KMS-11 (cell line): ENCODE data around the gene CHAF1A.

Experiments used
- H2AFZ ChIP-seq: fragments of 200-600 bp; sonication (generic); 2 replicates; pipeline ENCODE4 v1.6.1; 2016; ENCODE audit warnings: antibody characterized with exemption, mixed run types, low read depth
- H3K27ac ChIP-seq: fragments of 200-600 bp; sonication (generic); 2 replicates; pipeline ENCODE4 v1.6.1; 2016; ENCODE audit warnings: mild to moderate bottlenecking, mixed run types
- H3K27me3 ChIP-seq: fragments of 200-600 bp; sonication (generic); 2 replicates; pipeline ENCODE4 v1.6.1; 2017; ENCODE audit warnings: mild to moderate bottlenecking, low read depth, mixed run types, moderate library complexity; ENCODE audit not compliant: insufficient read depth
- H3K36me3 ChIP-seq: fragments of 200-600 bp; sonication (generic); 2 replicates; pipeline ENCODE4 v1.6.1; 2017; ENCODE audit warnings: mild to moderate bottlenecking, mixed run types; ENCODE audit not compliant: insufficient read depth
- H3K4me1 ChIP-seq: fragments of 200-600 bp; sonication (generic); 2 replicates; pipeline ENCODE4 v1.6.1; 2016; ENCODE audit warnings: mild to moderate bottlenecking, low read depth, mixed run types; ENCODE audit not compliant: poor library complexity, severe bottlenecking
- H3K4me2 ChIP-seq: fragments of 200-600 bp; sonication (generic); 2 replicates; pipeline ENCODE4 v1.7.0; 2016; ENCODE audit warnings: mild to moderate bottlenecking, mixed run types
- H3K4me3 ChIP-seq: fragments of 200-600 bp; sonication (generic); IDR thresholded peaks from 2 replicates; pipeline ENCODE4 v1.6.1; 2017; ENCODE audit warnings: low read depth, low read length, mixed read lengths; ENCODE audit not compliant: insufficient read depth
- H3K79me2 ChIP-seq: fragments of 200-600 bp; sonication (generic); 2 replicates; pipeline ENCODE4 v1.6.1; 2016; ENCODE audit warnings: low read depth, mixed run types; ENCODE audit not compliant: insufficient read depth
- H3K9ac ChIP-seq: fragments of 200-600 bp; sonication (generic); 2 replicates; pipeline ENCODE4 v1.6.1; 2016; ENCODE audit warnings: mild to moderate bottlenecking, mixed run types
- H4K20me1 ChIP-seq: fragments of 200-600 bp; sonication (generic); 2 replicates; pipeline ENCODE4 v1.6.1; 2016; ENCODE audit warnings: mild to moderate bottlenecking, mixed run types; ENCODE audit not compliant: insufficient read depth
- TF ChIP-seq, protein P1 (sequence below): fragments of 200-600 bp; sonication (generic); conservative IDR thresholded peaks from 2 replicates; pipeline ENCODE4 v1.6.1; 2017; ENCODE audit warnings: low read depth, mild to moderate bottlenecking, antibody characterized with exemption, low read length, moderate library complexity, mixed read lengths

The CHAF1A gene

DNA sequence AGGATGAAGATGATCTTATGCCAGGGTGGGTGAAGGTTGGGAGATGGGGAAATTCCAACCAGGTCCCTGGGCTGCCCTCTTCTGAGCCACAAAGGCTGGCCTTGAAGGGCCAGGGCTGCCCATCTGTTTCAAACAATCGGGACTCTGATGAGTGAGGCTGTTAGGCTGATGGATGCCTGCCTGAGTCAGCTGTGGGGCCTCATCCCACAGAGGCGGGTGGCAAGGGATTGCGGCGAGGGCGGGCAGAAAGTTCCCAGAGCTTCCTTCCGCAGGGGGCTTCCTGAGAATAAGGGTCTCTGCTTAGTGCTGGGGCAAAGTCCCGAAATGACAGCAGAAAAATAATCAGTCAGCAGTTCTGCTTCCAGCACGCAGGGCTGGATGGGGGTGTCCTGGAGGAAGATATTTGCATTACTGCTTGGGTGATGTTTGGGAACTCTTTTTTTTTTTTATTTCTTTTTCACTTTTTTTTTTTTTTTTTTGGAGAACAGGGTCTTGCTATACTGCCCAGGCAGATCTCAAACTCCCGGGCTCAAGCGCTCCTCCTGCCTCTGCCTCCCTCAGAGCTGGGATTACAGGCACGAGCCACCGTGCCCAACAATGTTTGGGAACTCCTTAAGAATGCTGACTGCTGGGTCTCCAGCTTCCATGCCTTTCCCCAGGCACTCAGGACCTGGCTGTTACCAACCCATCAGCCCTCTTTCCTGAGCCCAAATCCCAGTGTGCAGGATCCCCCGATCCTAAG, 16.2 kb upstream of the CHAF1A start:
- Histone ChIP-seq H3K4me3 (no peak overlapping the region), H3K79me2 (peaks cover 5% of the 10 kb centered on the region; the same call in 1 of the 2 replicates), H2AFZ (no peak overlapping the region), H3K27me3 (no peaks in the 10 kb centered on the region), H3K27ac (no peak overlapping the region), H3K36me3 (no peaks in the 10 kb centered on the region), H3K4me1 (no peaks in the 10 kb centered on the region), H3K4me2 (no peak overlapping the region), H4K20me1 (no peaks in the 10 kb centered on the region; the same call in 1 of the 2 replicates), H3K9ac (no peak overlapping the region)
- TF ChIP-seq, protein P1, sequence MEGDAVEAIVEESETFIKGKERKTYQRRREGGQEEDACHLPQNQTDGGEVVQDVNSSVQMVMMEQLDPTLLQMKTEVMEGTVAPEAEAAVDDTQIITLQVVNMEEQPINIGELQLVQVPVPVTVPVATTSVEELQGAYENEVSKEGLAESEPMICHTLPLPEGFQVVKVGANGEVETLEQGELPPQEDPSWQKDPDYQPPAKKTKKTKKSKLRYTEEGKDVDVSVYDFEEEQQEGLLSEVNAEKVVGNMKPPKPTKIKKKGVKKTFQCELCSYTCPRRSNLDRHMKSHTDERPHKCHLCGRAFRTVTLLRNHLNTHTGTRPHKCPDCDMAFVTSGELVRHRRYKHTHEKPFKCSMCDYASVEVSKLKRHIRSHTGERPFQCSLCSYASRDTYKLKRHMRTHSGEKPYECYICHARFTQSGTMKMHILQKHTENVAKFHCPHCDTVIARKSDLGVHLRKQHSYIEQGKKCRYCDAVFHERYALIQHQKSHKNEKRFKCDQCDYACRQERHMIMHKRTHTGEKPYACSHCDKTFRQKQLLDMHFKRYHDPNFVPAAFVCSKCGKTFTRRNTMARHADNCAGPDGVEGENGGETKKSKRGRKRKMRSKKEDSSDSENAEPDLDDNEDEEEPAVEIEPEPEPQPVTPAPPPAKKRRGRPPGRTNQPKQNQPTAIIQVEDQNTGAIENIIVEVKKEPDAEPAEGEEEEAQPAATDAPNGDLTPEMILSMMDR, result no peak

DNA sequence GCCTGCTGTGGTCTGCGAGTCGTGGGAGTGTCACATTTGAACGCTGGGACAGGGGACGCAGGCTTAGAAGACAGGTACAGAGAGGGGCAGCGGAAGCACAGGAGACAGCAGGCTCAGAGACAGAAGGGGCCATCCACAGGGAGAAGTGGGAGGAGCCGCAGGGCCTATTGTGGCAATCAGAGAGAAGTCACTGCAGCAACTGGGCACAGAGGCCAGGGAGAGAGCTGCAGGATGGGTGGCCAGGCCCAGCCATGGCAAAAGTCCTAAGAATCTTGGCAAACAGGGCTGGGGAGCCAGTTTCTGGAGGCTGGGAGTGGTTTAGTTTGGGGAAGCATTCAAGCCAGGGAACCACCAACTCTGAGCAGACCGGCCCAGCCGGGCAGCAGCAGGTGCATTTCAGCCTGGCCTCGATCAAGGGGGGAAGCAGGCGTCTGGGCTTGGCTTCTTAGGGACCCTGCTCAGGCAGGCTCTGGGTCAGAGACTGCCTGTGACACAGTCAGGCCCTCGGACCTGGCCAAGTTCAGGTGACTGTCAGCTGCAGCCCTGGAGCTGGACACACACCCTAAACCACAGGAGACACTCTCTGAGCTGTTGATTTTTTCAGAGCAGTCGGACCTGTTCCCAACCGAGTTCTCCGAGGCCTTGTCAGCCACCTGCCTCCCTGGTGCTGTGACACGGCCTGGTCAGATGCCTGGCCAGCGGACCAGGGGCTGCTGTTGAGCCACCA, 13.9 kb upstream of the CHAF1A start:
- H3K4me3 ChIP-seq, result no peak overlapping the region
- H2AFZ ChIP-seq, result no peak overlapping the region
- no peaks in the 10 kb centered on the region for H3K4me1 ChIP-seq
- no peaks in the 10 kb centered on the region for H3K36me3 ChIP-seq
- no peaks in the 10 kb centered on the region for H3K27me3 ChIP-seq
- H3K9ac ChIP-seq, result no peak overlapping the region
- H3K27ac ChIP-seq, result no peak overlapping the region
- TF ChIP-seq, protein P1, result no peak
- H4K20me1 ChIP-seq, result no peaks in the 10 kb centered on the region; the same call in 1 of the 2 replicates
- no peak overlapping the region for H3K4me2 ChIP-seq
- peaks cover 28% of the 10 kb centered on the region for H3K79me2 ChIP-seq

DNA sequence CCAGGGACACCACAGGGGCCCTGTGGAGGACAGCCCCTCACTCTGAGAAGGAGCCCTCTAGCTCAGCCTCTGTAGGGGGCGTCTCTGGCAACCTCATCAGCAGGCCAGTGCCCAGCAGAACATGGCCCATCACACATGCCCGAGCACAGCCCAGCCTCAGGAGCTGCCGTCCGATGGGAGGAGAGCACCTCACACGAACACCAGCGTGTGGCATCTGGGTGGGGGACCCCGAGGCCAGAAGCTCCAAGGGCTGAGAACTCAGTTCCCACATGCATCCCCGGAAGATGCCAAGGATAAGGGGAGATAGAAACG, 13.4 kb upstream of the CHAF1A start:
- Histone ChIP-seq H4K20me1 (no peaks in the 10 kb centered on the region; the same call in 1 of the 2 replicates), H2AFZ (no peak overlapping the region), H3K4me1 (no peaks in the 10 kb centered on the region), H3K4me2 (no peak overlapping the region), H3K36me3 (no peaks in the 10 kb centered on the region), H3K9ac (no peak overlapping the region), H3K79me2 (peaks cover 33% of the 10 kb centered on the region), H3K4me3 (no peak overlapping the region), H3K27me3 (no peaks in the 10 kb centered on the region), H3K27ac (no peak overlapping the region)
- TF ChIP-seq, protein P1, result no peak

DNA sequence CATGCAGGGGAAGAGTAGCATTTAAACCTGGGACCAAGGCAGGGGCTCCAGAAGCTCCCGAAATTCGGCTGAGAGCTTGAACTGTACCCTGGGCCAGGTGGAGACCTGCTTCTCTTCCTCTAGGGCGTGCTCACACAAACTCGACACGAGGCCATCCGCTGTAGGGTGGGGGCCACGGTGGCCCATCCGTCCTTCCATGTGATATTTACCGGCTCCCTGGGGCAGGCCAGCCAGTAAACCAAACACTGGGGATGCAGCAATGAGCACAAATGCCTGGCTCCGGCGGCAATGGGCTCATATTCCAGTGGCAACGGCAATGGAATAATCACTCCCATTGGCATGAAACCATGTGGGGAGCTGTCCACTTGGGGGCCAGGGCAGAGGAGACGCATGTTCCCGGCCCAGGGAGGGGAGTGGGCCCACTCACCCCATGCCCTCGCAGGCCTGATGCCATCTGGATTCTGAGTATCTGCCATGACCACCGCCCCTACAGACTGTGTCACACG, 12.9 kb upstream of the CHAF1A start:
- TF ChIP-seq, protein P1, result no peak
- H2AFZ ChIP-seq, result no peak overlapping the region
- H3K9ac ChIP-seq, result no peak overlapping the region
- H3K27ac ChIP-seq, result no peak overlapping the region
- H3K4me2 ChIP-seq, result no peak overlapping the region
- H3K36me3 ChIP-seq, result no peaks in the 10 kb centered on the region
- H3K79me2 ChIP-seq, result peaks cover 39% of the 10 kb centered on the region
- H3K27me3 ChIP-seq, result no peaks in the 10 kb centered on the region
- no peaks in the 10 kb centered on the region; the same call in 1 of the 2 replicates for H4K20me1 ChIP-seq
- no peaks in the 10 kb centered on the region for H3K4me1 ChIP-seq
- H3K4me3 ChIP-seq, result no peak overlapping the region
